SK-N-SH (cell line): ENCODE data around the gene FAM184A. TPM values are rescaled to one million over a fixed set of nuclear protein-coding genes. Genes with fewer than 3 reads are reported as not detected.

ENCODE experiments used
- CTCF ChIA-PET: fragments of 300-600, 350-600 bp; formaldehyde crosslinking; extraction: SDS; loops from one replicate; lab custom pipeline; 2021; lab: Yijun Ruan, JAX
- POLR2A ChIA-PET: fragments of 350-600 bp; sonication (Branson Sonifier 250); formaldehyde crosslinking; extraction: SDS; loops from one replicate; lab custom pipeline; 2020; ENCODE audit warnings: antibody characterized with exemption, inconsistent platforms; lab: Yijun Ruan, JAX
- DNase-seq: peaks from one replicate; pipeline ENCODE4 v3.0.0; 2012
- H2AFZ ChIP-seq: fragments of 200-600 bp; sonication (generic); 2 replicates; pipeline ENCODE4 v1.8.1; 2016; ENCODE audit warnings: antibody characterized with exemption, mild to moderate bottlenecking, low read depth
- H3F3A ChIP-seq: fragments of 200-600 bp; sonication (generic); replicated peaks from 2 replicates; pipeline ENCODE3; 2016; ENCODE audit warnings: antibody characterized with exemption, mild to moderate bottlenecking; ENCODE audit not compliant: insufficient read depth
- H3K27ac ChIP-seq, 2 experiments: fragments of 200-500 bp in 1 of 2; fragments of 200-600 bp in 1 of 2; sonication (Bioruptor generic) in 1 of 2; sonication (generic), shearing (Covaris generic) in 1 of 2; 2 replicates each; pipeline versions ENCODE4 v1.5.1 to v1.6.1; 2014 to 2016; ENCODE audit warnings: low read depth in 2 of 2, inconsistent platforms in 1 of 2, low read length in 1 of 2, mild to moderate bottlenecking in 1 of 2, mixed read lengths in 1 of 2
- H3K27me3 ChIP-seq: fragments of 200-600 bp; sonication (generic), shearing (Covaris generic); 2 replicates; pipeline ENCODE4 v1.6.1; 2016; ENCODE audit warnings: mixed run types; ENCODE audit not compliant: insufficient read depth
- H3K36me3 ChIP-seq, 2 experiments: fragments of 200-500 bp in 1 of 2; fragments of 200-600 bp in 1 of 2; sonication (Bioruptor generic) in 1 of 2; sonication (generic) in 1 of 2; replicated peaks in 1 of 2; 2 replicates each; pipeline versions ENCODE3 to v1.5.1; 2014 to 2016; ENCODE audit warnings: low read length in 1 of 2, mild to moderate bottlenecking in 1 of 2; ENCODE audit not compliant: insufficient read depth in 2 of 2, control insufficient read depth in 1 of 2
- H3K4me1 ChIP-seq, 2 experiments: fragments of 200-500 bp in 1 of 2; fragments of 200-600 bp in 1 of 2; sonication (Bioruptor generic) in 1 of 2; sonication (generic), shearing (Covaris generic) in 1 of 2; 2 replicates each; pipeline versions ENCODE4 v1.5.1 to v1.6.1; 2014 to 2016; ENCODE audit warnings: low read depth in 1 of 2, low read length in 1 of 2, mixed run types in 1 of 2; ENCODE audit not compliant: insufficient read depth in 2 of 2, control insufficient read depth in 1 of 2
- H3K4me2 ChIP-seq: fragments of 200-600 bp; sonication (generic), shearing (Covaris generic); 2 replicates; pipeline ENCODE4 v1.6.1; 2017; ENCODE audit warnings: mixed run types
- H3K4me3 ChIP-seq, 2 experiments: fragments of 200-500 bp in 1 of 2; fragments of 200-600 bp in 1 of 2; sonication (Bioruptor generic) in 1 of 2; sonication (generic), shearing (Covaris generic) in 1 of 2; 2 replicates each; pipeline versions ENCODE4 v1.5.1 to v1.8.1; 2014 to 2016; ENCODE audit warnings: low read depth in 2 of 2, inconsistent platforms in 1 of 2, low read length in 1 of 2, mild to moderate bottlenecking in 1 of 2, mixed read lengths in 1 of 2, moderate library complexity in 1 of 2
- H3K79me2 ChIP-seq: fragments of 200-600 bp; sonication (generic); 2 replicates; pipeline ENCODE4 v1.8.1; 2017; ENCODE audit warnings: mild to moderate bottlenecking; ENCODE audit not compliant: insufficient read depth
- H3K9ac ChIP-seq: fragments of 200-600 bp; sonication (generic); 2 replicates; pipeline ENCODE4 v1.6.1; 2017; ENCODE audit warnings: mixed run types
- H3K9me2 ChIP-seq: fragments of 200-600 bp; sonication (generic); 2 replicates; pipeline ENCODE4 v1.6.1; 2017; ENCODE audit warnings: mixed run types
- H3K9me3 ChIP-seq: fragments of 200-600 bp; sonication (generic); 2 replicates; pipeline ENCODE4 v1.6.1; 2017; ENCODE audit warnings: mixed run types, mild to moderate bottlenecking, moderate library complexity
- H4K20me1 ChIP-seq: fragments of 200-600 bp; sonication (generic); 2 replicates; pipeline ENCODE4 v1.6.1; 2017; ENCODE audit warnings: mild to moderate bottlenecking, mixed run types; ENCODE audit not compliant: insufficient read depth
- CHD2 ChIP-seq: fragments of 150-350 bp; IDR thresholded peaks from 2 replicates; pipeline ENCODE4 v1.6.1; 2018; ENCODE audit warnings: low read length; ENCODE audit not compliant: partially characterized antibody
- CTCF ChIP-seq: fragments of 200-600 bp; sonication (generic); IDR thresholded peaks from 2 replicates; pipeline ENCODE4 v1.6.1; 2017; ENCODE audit warnings: antibody characterized with exemption, mild to moderate bottlenecking, moderate library complexity
- GABPA ChIP-seq: IDR thresholded peaks from 2 replicates; pipeline ENCODE4 v1.4.0; 2012; ENCODE audit warnings: low read depth, mild to moderate bottlenecking
- IRF3 ChIP-seq: fragments of 150-350 bp; IDR thresholded peaks from 2 replicates; pipeline ENCODE4 v1.6.1; 2016; ENCODE audit warnings: mild to moderate bottlenecking, low read depth, low read length
- JUND ChIP-seq: IDR thresholded peaks from 2 replicates; pipeline ENCODE4 v1.4.0; 2012
- MEF2A ChIP-seq: IDR thresholded peaks from 2 replicates; pipeline ENCODE4 v1.4.0; 2012; ENCODE audit warnings: low read depth, borderline replicate concordance
- MXI1 ChIP-seq: IDR thresholded peaks from 2 replicates; pipeline ENCODE4 v1.6.1; 2012; ENCODE audit warnings: mild to moderate bottlenecking, low read depth, low read length, improper control_type of control experiment
- NFIC ChIP-seq: IDR thresholded peaks from 2 replicates; pipeline ENCODE4 v1.4.0; 2012; ENCODE audit warnings: borderline replicate concordance
- NRF1 ChIP-seq: IDR thresholded peaks from 2 replicates; pipeline ENCODE4 v1.6.1; 2012; ENCODE audit warnings: low read depth, mild to moderate bottlenecking, low read length
- PBX3 ChIP-seq: IDR thresholded peaks from 2 replicates; pipeline ENCODE4; 2012
- POLR2AphosphoS5 ChIP-seq: IDR thresholded peaks from 2 replicates; pipeline ENCODE4 v1.6.1; 2012; ENCODE audit warnings: low read depth, low read length
- RCOR1 ChIP-seq: fragments of 150-350 bp; IDR thresholded peaks from 2 replicates; pipeline ENCODE4 v1.6.1; 2017; ENCODE audit warnings: antibody characterized with exemption, low read length
- RFX5 ChIP-seq: IDR thresholded peaks from 2 replicates; pipeline ENCODE4 v1.6.1; 2012; ENCODE audit warnings: mild to moderate bottlenecking, improper control_type of control experiment, low read length
- SIN3A ChIP-seq: IDR thresholded peaks from 2 replicates; pipeline ENCODE4 v1.6.1; 2012; ENCODE audit warnings: low read depth, mild to moderate bottlenecking, low read length, moderate library complexity, borderline replicate concordance
- SMC3 ChIP-seq: IDR thresholded peaks from 2 replicates; pipeline ENCODE4 v1.6.1; 2012; ENCODE audit warnings: low read depth, low read length, improper control_type of control experiment
- TAF1 ChIP-seq: IDR thresholded peaks from 2 replicates; pipeline ENCODE4 v1.6.1; 2012; ENCODE audit warnings: low read depth, mild to moderate bottlenecking, low read length, moderate library complexity, borderline replicate concordance
- TCF12 ChIP-seq: IDR thresholded peaks from 2 replicates; pipeline ENCODE4 v1.4.0; 2012
- YY1 ChIP-seq: IDR thresholded peaks from 2 replicates; pipeline ENCODE4 v1.4.0; 2012; ENCODE audit warnings: low read depth, mild to moderate bottlenecking
- WGBS: methylation state at CpG from one replicate; pipeline ENCODE4 v1.1.6; 2017; ENCODE audit warnings: low lambda C conversion rate; 5-methylcytosine and 5-hydroxymethylcytosine counted together
- polyA plus RNA-seq, 3 experiments: library from polyadenylated mRNA; depleted of rRNA; stranded (reverse); fragments of >200 nt; gene quantifications; 2 replicates each; pipeline ENCODE4 v1.2.3, GENCODE V29; 2012
- TF ChIP-seq, protein P1 (sequence below): IDR thresholded peaks from 2 replicates; pipeline ENCODE4 v1.4.0; 2012; ENCODE audit warnings: low read depth

FAM184A gene
- polyA plus RNA-seq, 1 of the 3 experiments (the other 2 are of a cell fraction) = 0.38 TPM

DNA sequence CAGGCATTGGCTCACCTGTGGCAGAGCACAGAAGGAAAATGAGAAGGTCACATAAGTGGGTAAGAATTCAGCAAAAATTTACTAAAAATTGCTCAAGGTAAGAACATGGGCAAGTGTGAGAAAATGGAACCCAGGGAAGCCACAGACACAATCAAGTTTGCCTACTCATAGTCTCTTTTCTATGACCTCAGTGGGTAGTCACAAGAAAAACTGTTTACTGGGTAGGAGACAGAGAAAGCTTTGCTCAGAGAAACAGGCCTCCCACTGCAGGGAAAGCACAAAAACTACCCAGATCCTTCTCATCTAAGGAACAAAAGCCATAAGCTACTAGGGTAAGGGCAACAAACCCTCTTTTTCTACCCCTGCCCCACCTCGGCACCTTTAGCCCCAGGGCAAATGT lies 35.2 kb downstream of the FAM184A start:
- Histone ChIP-seq H3K4me1 (no peaks in the 10 kb centered on the region; a peak in 1 of 4 replicates), H3K36me3 (no peaks in the 10 kb centered on the region), H2AFZ (no peak overlapping the region), H3F3A (no peaks in the 10 kb centered on the region), H3K9me3 (no peaks in the 10 kb centered on the region), H3K27ac (no peak overlapping the region), H3K27me3 (no peaks in the 10 kb centered on the region), H4K20me1 (no peaks in the 10 kb centered on the region), H3K4me2 (no peak overlapping the region), H3K9me2 (no peaks in the 10 kb centered on the region), H3K79me2 (no peaks in the 10 kb centered on the region), H3K4me3 (no peak overlapping the region), H3K9ac (no peak overlapping the region)
- TF ChIP-seq TCF12 (no peak), YY1 (no peak), RFX5 (no peak), PBX3 (no peak), JUND (no peak), SIN3A (no peak), NRF1 (no peak), POLR2AphosphoS5 (no peak), RCOR1 (no peak), GABPA (no peak), NFIC (no peak), MXI1 (no peak), CTCF (no peak), SMC3 (no peak), TAF1 (no peak), CHD2 (no peak), MEF2A (no peak), IRF3 (no peak)
- TF ChIP-seq, protein P1, sequence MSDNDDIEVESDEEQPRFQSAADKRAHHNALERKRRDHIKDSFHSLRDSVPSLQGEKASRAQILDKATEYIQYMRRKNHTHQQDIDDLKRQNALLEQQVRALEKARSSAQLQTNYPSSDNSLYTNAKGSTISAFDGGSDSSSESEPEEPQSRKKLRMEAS = no peak
- DNase-seq = no peak
- ChIA-PET POLR2A (no interaction called here), CTCF (no interaction called here)
- WGBS = 28% methylated on average over 1 of the region's 1 CpG
